ENCODE measurements around the gene IP6K3. TPM values are rescaled to one million over a fixed set of nuclear protein-coding genes. Genes with fewer than 3 reads are reported as not detected.
A peak's percentile ranks its signal among the peaks of the same experiment; 100 is the strongest.

IP6K3 gene
- total RNA-seq, 1 donor from 2014 or later = 2.7 TPM

- H3K4me1 Mint-ChIP-seq (ENCODE audit: low read depth, unreplicated experiment) = peaks cover 46% of the 10 kb centered on the region
These were observed 3.9 kb downstream of the IP6K3 start for GRCh38 chr6:33742837-33743236.

GRCh38 chr6:33742092-33742491 lies 4.6 kb downstream of the IP6K3 start:
- Mint-ChIP-seq H3K36me3 (ENCODE audit: unreplicated experiment) (no peaks in the 10 kb centered on the region), H3K4me1 (ENCODE audit: low read depth, unreplicated experiment) (peaks cover 44% of the 10 kb centered on the region), H3K27me3 (ENCODE audit: unreplicated experiment) (peaks cover 7% of the 10 kb centered on the region), H3K4me3 (ENCODE audit: unreplicated experiment) (no peak overlapping the region), H3K27ac (ENCODE audit: unreplicated experiment) (no peak overlapping the region), H3K9me3 (ENCODE audit: unreplicated experiment) (peaks cover 6% of the 10 kb centered on the region)
- TF ChIP-seq CTCF (IDR thresholded peaks at IDR 0.05; ENCODE audit: partially characterized antibody, unreplicated experiment) = no peak
- DNase-seq = no peak

More at GRCh38 chr6:33742837-33743236, 3.9 kb downstream of the IP6K3 start:
- no peak overlapping the region for H3K27ac Mint-ChIP-seq (ENCODE audit: unreplicated experiment)
- no peaks in the 10 kb centered on the region for H3K36me3 Mint-ChIP-seq (ENCODE audit: unreplicated experiment)
- peaks cover 6% of the 10 kb centered on the region for H3K9me3 Mint-ChIP-seq (ENCODE audit: unreplicated experiment)
- H3K27me3 Mint-ChIP-seq (ENCODE audit: unreplicated experiment) = peaks cover 8% of the 10 kb centered on the region
- DNase-seq = peak; percentile 58
- TF ChIP-seq CTCF (IDR thresholded peaks at IDR 0.05; ENCODE audit: partially characterized antibody, unreplicated experiment) = no peak
- no peak overlapping the region for H3K4me3 Mint-ChIP-seq (ENCODE audit: unreplicated experiment)

- Mint-ChIP-seq H3K36me3 (ENCODE audit: unreplicated experiment) (no peaks in the 10 kb centered on the region), H3K27me3 (ENCODE audit: unreplicated experiment) (peaks cover 7% of the 10 kb centered on the region), H3K4me3 (ENCODE audit: unreplicated experiment) (no peak overlapping the region), H3K4me1 (ENCODE audit: low read depth, unreplicated experiment) (peaks cover 38% of the 10 kb centered on the region), H3K9me3 (ENCODE audit: unreplicated experiment) (peaks cover 6% of the 10 kb centered on the region), H3K27ac (ENCODE audit: unreplicated experiment) (no peak overlapping the region)
- TF ChIP-seq CTCF (IDR thresholded peaks at IDR 0.05; ENCODE audit: partially characterized antibody, unreplicated experiment) = no peak
- DNase-seq = no peak
These were observed 5.9 kb downstream of the IP6K3 start for GRCh38 chr6:33740794-33741193.

GRCh38 chr6:33740204-33740608 lies 6.5 kb downstream of the IP6K3 start:
- H3K4me3 Mint-ChIP-seq (ENCODE audit: unreplicated experiment) = no peak overlapping the region
- H3K9me3 Mint-ChIP-seq (ENCODE audit: unreplicated experiment) = peaks cover 3% of the 10 kb centered on the region
- no peaks in the 10 kb centered on the region for H3K36me3 Mint-ChIP-seq (ENCODE audit: unreplicated experiment)
- peak overlapping the region; percentile 40 for H3K27ac Mint-ChIP-seq (ENCODE audit: unreplicated experiment)
- DNase-seq = peak; percentile 41
- H3K27me3 Mint-ChIP-seq (ENCODE audit: unreplicated experiment) = peaks cover 7% of the 10 kb centered on the region
- TF ChIP-seq CTCF (IDR thresholded peaks at IDR 0.05; ENCODE audit: partially characterized antibody, unreplicated experiment) = no peak
- peaks cover 38% of the 10 kb centered on the region for H3K4me1 Mint-ChIP-seq (ENCODE audit: low read depth, unreplicated experiment)

GRCh38 chr6:33739571-33739970 lies 7.1 kb downstream of the IP6K3 start:
- no peak overlapping the region for H3K4me3 Mint-ChIP-seq (ENCODE audit: unreplicated experiment)
- H3K9me3 Mint-ChIP-seq (ENCODE audit: unreplicated experiment) = peaks cover 3% of the 10 kb centered on the region
- H3K4me1 Mint-ChIP-seq (ENCODE audit: low read depth, unreplicated experiment) = peaks cover 38% of the 10 kb centered on the region
- TF ChIP-seq CTCF (IDR thresholded peaks at IDR 0.05; ENCODE audit: partially characterized antibody, unreplicated experiment) = no peak
- DNase-seq = no peak
- no peak overlapping the region for H3K27ac Mint-ChIP-seq (ENCODE audit: unreplicated experiment)
- no peaks in the 10 kb centered on the region for H3K36me3 Mint-ChIP-seq (ENCODE audit: unreplicated experiment)
- H3K27me3 Mint-ChIP-seq (ENCODE audit: unreplicated experiment) = peaks cover 7% of the 10 kb centered on the region
